GM23338 (cell line): ENCODE results near the gene TBL3. TPM values are rescaled to one million over a fixed set of nuclear protein-coding genes. Genes with fewer than 3 reads are reported as not detected.

Experiments used
- ATAC-seq: fragments of 200-7000 bp; cut with Tn5 transposase; 3 replicates; pipeline ENCODE4 v1.9.1; 2020
- DNase-seq: peaks from one replicate; pipeline ENCODE4 v3.0.0-alpha.2; 2015; ENCODE audit warnings: low spot score
- H2AFZ ChIP-seq: fragments of 200-600 bp; sonication (generic); 2 replicates; pipeline ENCODE4 v1.8.0; 2016; ENCODE audit warnings: antibody characterized with exemption, mild to moderate bottlenecking, moderate library complexity
- H3F3A ChIP-seq: fragments of 200-600 bp; sonication (generic); replicated peaks from 2 replicates; pipeline ENCODE4 v1.8.0; 2017; ENCODE audit warnings: antibody characterized with exemption, mixed run types, low read depth
- H3K27ac ChIP-seq: fragments of 200-600 bp; sonication (generic); 2 replicates; pipeline ENCODE4 v1.6.1; 2016; ENCODE audit warnings: low read depth
- H3K27me3 ChIP-seq: fragments of 200-600 bp; sonication (generic); 2 replicates; pipeline ENCODE4 v1.8.0; 2016; ENCODE audit warnings: mild to moderate bottlenecking, mixed run types, moderate library complexity; ENCODE audit not compliant: insufficient read depth
- H3K36me3 ChIP-seq: fragments of 200-600 bp; sonication (generic); 2 replicates; pipeline ENCODE4 v1.8.0; 2016; ENCODE audit warnings: mild to moderate bottlenecking; ENCODE audit not compliant: insufficient read depth
- H3K4me1 ChIP-seq: fragments of 200-600 bp; sonication (generic); 2 replicates; pipeline ENCODE4 v1.8.0; 2016; ENCODE audit warnings: mild to moderate bottlenecking, moderate library complexity; ENCODE audit not compliant: insufficient read depth
- H3K4me2 ChIP-seq: fragments of 200-600 bp; sonication (generic); 2 replicates; pipeline ENCODE4 v1.7.1; 2017; ENCODE audit warnings: mixed run types
- H3K4me3 ChIP-seq: fragments of 200-600 bp; sonication (generic); 2 replicates; pipeline ENCODE4 v1.6.1; 2016; ENCODE audit warnings: mixed run types
- H3K79me2 ChIP-seq: fragments of 200-600 bp; sonication (generic); replicated peaks from 2 replicates; pipeline ENCODE4 v1.8.0; 2017; ENCODE audit warnings: mild to moderate bottlenecking; ENCODE audit not compliant: insufficient read depth
- H3K9me2 ChIP-seq: fragments of 200-600 bp; sonication (generic); 2 replicates; pipeline ENCODE4 v1.8.0; 2017; ENCODE audit not compliant: insufficient read depth
- H4K20me1 ChIP-seq: fragments of 200-600 bp; sonication (generic); replicated peaks from 2 replicates; pipeline ENCODE4 v1.8.0; 2017; ENCODE audit warnings: mild to moderate bottlenecking; ENCODE audit not compliant: insufficient read depth
- H3K27ac Mint-ChIP-seq: 2 replicates; pipeline ENCODE4 v1.8.0; 2020; ENCODE audit warnings: inconsistent platforms, mild to moderate bottlenecking, moderate library complexity, mixed read lengths
- H3K27me3 Mint-ChIP-seq: 3 replicates; pipeline ENCODE4 v1.8.0; 2022; ENCODE audit warnings: low read depth, mild to moderate bottlenecking, moderate library complexity, mixed read lengths, inconsistent platforms; ENCODE audit not compliant: insufficient read depth, poor library complexity
- H3K36me3 Mint-ChIP-seq: 3 replicates; pipeline ENCODE4 v1.8.0; 2021; ENCODE audit warnings: low read depth, mild to moderate bottlenecking, inconsistent platforms, moderate library complexity, mixed read lengths
- H3K4me1 Mint-ChIP-seq: 3 replicates; pipeline ENCODE4 v1.8.0; 2020; ENCODE audit warnings: mild to moderate bottlenecking, inconsistent platforms, mixed read lengths
- H3K4me3 Mint-ChIP-seq: 3 replicates; pipeline ENCODE4 v1.8.0; 2021; ENCODE audit warnings: moderate library complexity, mild to moderate bottlenecking, inconsistent platforms, mixed read lengths
- H3K9me3 Mint-ChIP-seq: 3 replicates; pipeline ENCODE4 v1.8.0; 2020; ENCODE audit warnings: moderate library complexity, mild to moderate bottlenecking, inconsistent platforms, mixed read lengths
- CREB1 ChIP-seq: fragments of 250-450 bp; sonication (Bioruptor Pico); IDR thresholded peaks from 2 replicates; pipeline ENCODE4 v1.5.0; 2020; ENCODE audit warnings: low read depth, mild to moderate bottlenecking, moderate library complexity
- EZH2 ChIP-seq: fragments of 200-600 bp; sonication (generic); IDR thresholded peaks from one replicate; pipeline ENCODE4 v1.8.0; 2017; ENCODE audit warnings: antibody characterized with exemption, mild to moderate bottlenecking, low read depth; ENCODE audit not compliant: unreplicated experiment
- EZH2phosphoT487 ChIP-seq: fragments of 200-600 bp; sonication (generic); IDR thresholded peaks from one replicate; pipeline ENCODE4 v1.8.1; 2018; ENCODE audit warnings: antibody characterized with exemption; ENCODE audit not compliant: unreplicated experiment
- JUNB ChIP-seq: IDR thresholded peaks from one replicate; pipeline ENCODE4 v1.6.1; 2016; ENCODE audit warnings: antibody characterized with exemption; ENCODE audit not compliant: unreplicated experiment
- NANOG ChIP-seq: IDR thresholded peaks from 2 replicates; pipeline ENCODE4 v1.6.1; 2016; ENCODE audit warnings: antibody characterized with exemption, borderline replicate concordance
- POLR2AphosphoS5 ChIP-seq: IDR thresholded peaks from 2 replicates; pipeline ENCODE4 v1.6.1; 2016; ENCODE audit warnings: antibody characterized with exemption, low read depth
- STAT1 ChIP-seq: IDR thresholded peaks from one replicate; pipeline ENCODE4 v1.6.1; 2016; ENCODE audit warnings: antibody characterized with exemption; ENCODE audit not compliant: unreplicated experiment
- ZNF114 ChIP-seq: fragments of 250-450 bp; sonication (Bioruptor Pico); IDR thresholded peaks from 2 replicates; pipeline ENCODE4 v1.5.0; 2020; ENCODE audit warnings: mild to moderate bottlenecking, moderate library complexity
- ZNF331 ChIP-seq: fragments of 250-450 bp; sonication (Bioruptor Pico); IDR thresholded peaks from 2 replicates; pipeline ENCODE4 v1.5.0; 2020; ENCODE audit warnings: low read depth, mild to moderate bottlenecking, moderate library complexity
- polyA plus RNA-seq: library from polyadenylated mRNA; unstranded; fragments of >200 nt; fragmentation: Nextera tagmentation; extraction: Ambion mirVana; gene quantifications from 2 replicates; pipeline ENCODE4 v1.2.1, GENCODE V29; 2016
- total RNA-seq: library from RNA; depleted of rRNA; stranded (reverse); fragments of >200 nt; shearing (Covaris generic); gene quantifications from 2 replicates; pipeline ENCODE4 v1.2.3, GENCODE V29; 2014
- TF ChIP-seq, protein P1 (sequence below): IDR thresholded peaks from one replicate; pipeline ENCODE4 v1.6.1; 2018; ENCODE audit warnings: antibody characterized with exemption; ENCODE audit not compliant: unreplicated experiment
- TF ChIP-seq, protein P2 (sequence below): IDR thresholded peaks from 2 replicates; pipeline ENCODE4 v1.6.1; 2016; ENCODE audit warnings: antibody characterized with exemption
- TF ChIP-seq, protein P3 (sequence below), 2 experiments: fragments of 200-600 bp in 1 of 2; sonication (generic) in 1 of 2; conservative IDR thresholded peaks; 2 replicates each; pipeline versions ENCODE4 v1.5.1 to v1.6.1; 2016 to 2017; ENCODE audit warnings: antibody characterized with exemption in 2 of 2, low read depth in 2 of 2, mild to moderate bottlenecking in 2 of 2, moderate library complexity in 1 of 2
- TF ChIP-seq, protein P4 (sequence below): fragments of 250-450 bp; sonication (Bioruptor Pico); IDR thresholded peaks from 2 replicates; pipeline ENCODE4 v1.5.0; 2020; ENCODE audit warnings: mild to moderate bottlenecking, moderate library complexity

Gene TBL3
- total and polyA plus RNA-seq, 2 experiments from 2014 or later = 67.0 to 157 TPM

DNA sequence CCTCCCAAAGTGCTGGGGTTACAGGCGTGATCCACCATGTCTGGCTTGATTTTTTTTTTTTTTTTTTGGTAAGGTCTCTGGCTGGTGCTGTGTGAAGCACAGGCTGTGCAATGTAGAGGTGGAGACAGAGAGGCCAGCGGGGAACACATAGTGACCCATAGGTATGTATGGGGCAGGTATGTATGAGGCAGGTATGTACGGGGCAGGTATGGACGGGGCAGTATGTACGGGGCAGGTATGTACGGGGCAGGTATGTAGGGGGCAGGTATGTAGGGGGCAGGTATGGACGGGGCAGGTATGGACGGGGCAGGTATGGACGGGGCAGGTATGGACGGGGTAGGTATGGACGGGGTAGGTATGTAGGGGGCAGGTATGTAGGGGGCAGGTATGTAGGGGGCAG lies 22.3 kb upstream of the TBL3 start:
- Histone ChIP-seq H3K4me2 (no peak overlapping the region), H3K27me3 (no peaks in the 10 kb centered on the region), H3K4me1 (no peaks in the 10 kb centered on the region), H3F3A (no peaks in the 10 kb centered on the region), H3K4me3 (no peak overlapping the region), H3K27ac (no peak overlapping the region), H3K36me3 (no peaks in the 10 kb centered on the region), H2AFZ (no peak overlapping the region), H3K9me2 (no peaks in the 10 kb centered on the region), H3K79me2 (no peaks in the 10 kb centered on the region), H4K20me1 (no peaks in the 10 kb centered on the region)
- peaks cover 8% of the 10 kb centered on the region for H3K27me3 Mint-ChIP-seq
- ATAC-seq (no peak), DNase-seq (no peak)
- H3K4me3 Mint-ChIP-seq = no peak overlapping the region
- H3K9me3 Mint-ChIP-seq = no peaks in the 10 kb centered on the region
- TF ChIP-seq EZH2 (no peak), EZH2phosphoT487 (no peak), JUNB (no peak), ZNF331 (CRISPR knock-in tag) (no peak), CREB1 (no peak), POLR2AphosphoS5 (no peak), STAT1 (no peak), NANOG (no peak), ZNF114 (CRISPR knock-in tag) (no peak)
- TF ChIP-seq, protein P1, sequence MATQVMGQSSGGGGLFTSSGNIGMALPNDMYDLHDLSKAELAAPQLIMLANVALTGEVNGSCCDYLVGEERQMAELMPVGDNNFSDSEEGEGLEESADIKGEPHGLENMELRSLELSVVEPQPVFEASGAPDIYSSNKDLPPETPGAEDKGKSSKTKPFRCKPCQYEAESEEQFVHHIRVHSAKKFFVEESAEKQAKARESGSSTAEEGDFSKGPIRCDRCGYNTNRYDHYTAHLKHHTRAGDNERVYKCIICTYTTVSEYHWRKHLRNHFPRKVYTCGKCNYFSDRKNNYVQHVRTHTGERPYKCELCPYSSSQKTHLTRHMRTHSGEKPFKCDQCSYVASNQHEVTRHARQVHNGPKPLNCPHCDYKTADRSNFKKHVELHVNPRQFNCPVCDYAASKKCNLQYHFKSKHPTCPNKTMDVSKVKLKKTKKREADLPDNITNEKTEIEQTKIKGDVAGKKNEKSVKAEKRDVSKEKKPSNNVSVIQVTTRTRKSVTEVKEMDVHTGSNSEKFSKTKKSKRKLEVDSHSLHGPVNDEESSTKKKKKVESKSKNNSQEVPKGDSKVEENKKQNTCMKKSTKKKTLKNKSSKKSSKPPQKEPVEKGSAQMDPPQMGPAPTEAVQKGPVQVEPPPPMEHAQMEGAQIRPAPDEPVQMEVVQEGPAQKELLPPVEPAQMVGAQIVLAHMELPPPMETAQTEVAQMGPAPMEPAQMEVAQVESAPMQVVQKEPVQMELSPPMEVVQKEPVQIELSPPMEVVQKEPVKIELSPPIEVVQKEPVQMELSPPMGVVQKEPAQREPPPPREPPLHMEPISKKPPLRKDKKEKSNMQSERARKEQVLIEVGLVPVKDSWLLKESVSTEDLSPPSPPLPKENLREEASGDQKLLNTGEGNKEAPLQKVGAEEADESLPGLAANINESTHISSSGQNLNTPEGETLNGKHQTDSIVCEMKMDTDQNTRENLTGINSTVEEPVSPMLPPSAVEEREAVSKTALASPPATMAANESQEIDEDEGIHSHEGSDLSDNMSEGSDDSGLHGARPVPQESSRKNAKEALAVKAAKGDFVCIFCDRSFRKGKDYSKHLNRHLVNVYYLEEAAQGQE = no peak
- TF ChIP-seq, protein P2, sequence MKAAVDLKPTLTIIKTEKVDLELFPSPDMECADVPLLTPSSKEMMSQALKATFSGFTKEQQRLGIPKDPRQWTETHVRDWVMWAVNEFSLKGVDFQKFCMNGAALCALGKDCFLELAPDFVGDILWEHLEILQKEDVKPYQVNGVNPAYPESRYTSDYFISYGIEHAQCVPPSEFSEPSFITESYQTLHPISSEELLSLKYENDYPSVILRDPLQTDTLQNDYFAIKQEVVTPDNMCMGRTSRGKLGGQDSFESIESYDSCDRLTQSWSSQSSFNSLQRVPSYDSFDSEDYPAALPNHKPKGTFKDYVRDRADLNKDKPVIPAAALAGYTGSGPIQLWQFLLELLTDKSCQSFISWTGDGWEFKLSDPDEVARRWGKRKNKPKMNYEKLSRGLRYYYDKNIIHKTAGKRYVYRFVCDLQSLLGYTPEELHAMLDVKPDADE = no peak
- TF ChIP-seq, protein P3, sequence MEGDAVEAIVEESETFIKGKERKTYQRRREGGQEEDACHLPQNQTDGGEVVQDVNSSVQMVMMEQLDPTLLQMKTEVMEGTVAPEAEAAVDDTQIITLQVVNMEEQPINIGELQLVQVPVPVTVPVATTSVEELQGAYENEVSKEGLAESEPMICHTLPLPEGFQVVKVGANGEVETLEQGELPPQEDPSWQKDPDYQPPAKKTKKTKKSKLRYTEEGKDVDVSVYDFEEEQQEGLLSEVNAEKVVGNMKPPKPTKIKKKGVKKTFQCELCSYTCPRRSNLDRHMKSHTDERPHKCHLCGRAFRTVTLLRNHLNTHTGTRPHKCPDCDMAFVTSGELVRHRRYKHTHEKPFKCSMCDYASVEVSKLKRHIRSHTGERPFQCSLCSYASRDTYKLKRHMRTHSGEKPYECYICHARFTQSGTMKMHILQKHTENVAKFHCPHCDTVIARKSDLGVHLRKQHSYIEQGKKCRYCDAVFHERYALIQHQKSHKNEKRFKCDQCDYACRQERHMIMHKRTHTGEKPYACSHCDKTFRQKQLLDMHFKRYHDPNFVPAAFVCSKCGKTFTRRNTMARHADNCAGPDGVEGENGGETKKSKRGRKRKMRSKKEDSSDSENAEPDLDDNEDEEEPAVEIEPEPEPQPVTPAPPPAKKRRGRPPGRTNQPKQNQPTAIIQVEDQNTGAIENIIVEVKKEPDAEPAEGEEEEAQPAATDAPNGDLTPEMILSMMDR (conservative IDR thresholded peaks at IDR 0.05; ENCODE audit: low read depth in 2 of 2) = no peak
- TF ChIP-seq, protein P4, sequence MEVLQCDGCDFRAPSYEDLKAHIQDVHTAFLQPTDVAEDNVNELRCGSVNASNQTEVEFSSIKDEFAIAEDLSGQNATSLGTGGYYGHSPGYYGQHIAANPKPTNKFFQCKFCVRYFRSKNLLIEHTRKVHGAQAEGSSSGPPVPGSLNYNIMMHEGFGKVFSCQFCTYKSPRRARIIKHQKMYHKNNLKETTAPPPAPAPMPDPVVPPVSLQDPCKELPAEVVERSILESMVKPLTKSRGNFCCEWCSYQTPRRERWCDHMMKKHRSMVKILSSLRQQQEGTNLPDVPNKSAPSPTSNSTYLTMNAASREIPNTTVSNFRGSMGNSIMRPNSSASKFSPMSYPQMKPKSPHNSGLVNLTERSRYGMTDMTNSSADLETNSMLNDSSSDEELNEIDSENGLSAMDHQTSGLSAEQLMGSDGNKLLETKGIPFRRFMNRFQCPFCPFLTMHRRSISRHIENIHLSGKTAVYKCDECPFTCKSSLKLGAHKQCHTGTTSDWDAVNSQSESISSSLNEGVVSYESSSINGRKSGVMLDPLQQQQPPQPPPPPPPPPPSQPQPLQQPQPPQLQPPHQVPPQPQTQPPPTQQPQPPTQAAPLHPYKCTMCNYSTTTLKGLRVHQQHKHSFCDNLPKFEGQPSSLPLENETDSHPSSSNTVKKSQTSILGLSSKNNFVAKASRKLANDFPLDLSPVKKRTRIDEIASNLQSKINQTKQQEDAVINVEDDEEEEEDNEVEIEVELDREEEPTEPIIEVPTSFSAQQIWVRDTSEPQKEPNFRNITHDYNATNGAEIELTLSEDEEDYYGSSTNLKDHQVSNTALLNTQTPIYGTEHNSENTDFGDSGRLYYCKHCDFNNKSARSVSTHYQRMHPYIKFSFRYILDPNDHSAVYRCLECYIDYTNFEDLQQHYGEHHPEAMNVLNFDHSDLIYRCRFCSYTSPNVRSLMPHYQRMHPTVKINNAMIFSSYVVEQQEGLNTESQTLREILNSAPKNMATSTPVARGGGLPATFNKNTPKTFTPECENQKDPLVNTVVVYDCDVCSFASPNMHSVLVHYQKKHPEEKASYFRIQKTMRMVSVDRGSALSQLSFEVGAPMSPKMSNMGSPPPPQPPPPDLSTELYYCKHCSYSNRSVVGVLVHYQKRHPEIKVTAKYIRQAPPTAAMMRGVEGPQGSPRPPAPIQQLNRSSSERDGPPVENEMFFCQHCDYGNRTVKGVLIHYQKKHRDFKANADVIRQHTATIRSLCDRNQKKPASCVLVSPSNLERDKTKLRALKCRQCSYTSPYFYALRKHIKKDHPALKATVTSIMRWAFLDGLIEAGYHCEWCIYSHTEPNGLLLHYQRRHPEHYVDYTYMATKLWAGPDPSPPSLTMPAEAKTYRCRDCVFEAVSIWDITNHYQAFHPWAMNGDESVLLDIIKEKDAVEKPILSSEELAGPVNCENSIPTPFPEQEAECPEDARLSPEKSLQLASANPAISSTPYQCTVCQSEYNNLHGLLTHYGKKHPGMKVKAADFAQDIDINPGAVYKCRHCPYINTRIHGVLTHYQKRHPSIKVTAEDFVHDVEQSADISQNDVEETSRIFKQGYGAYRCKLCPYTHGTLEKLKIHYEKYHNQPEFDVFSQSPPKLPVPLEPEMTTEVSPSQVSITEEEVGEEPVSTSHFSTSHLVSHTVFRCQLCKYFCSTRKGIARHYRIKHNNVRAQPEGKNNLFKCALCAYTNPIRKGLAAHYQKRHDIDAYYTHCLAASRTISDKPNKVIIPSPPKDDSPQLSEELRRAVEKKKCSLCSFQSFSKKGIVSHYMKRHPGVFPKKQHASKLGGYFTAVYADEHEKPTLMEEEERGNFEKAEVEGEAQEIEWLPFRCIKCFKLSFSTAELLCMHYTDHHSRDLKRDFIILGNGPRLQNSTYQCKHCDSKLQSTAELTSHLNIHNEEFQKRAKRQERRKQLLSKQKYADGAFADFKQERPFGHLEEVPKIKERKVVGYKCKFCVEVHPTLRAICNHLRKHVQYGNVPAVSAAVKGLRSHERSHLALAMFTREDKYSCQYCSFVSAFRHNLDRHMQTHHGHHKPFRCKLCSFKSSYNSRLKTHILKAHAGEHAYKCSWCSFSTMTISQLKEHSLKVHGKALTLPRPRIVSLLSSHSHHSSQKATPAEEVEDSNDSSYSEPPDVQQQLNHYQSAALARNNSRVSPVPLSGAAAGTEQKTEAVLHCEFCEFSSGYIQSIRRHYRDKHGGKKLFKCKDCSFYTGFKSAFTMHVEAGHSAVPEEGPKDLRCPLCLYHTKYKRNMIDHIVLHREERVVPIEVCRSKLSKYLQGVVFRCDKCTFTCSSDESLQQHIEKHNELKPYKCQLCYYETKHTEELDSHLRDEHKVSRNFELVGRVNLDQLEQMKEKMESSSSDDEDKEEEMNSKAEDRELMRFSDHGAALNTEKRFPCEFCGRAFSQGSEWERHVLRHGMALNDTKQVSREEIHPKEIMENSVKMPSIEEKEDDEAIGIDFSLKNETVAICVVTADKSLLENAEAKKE (CRISPR knock-in tag) = no peak
- peaks cover 3% of the 10 kb centered on the region for H3K4me1 Mint-ChIP-seq
- H3K36me3 Mint-ChIP-seq = no peaks in the 10 kb centered on the region; the same call in 2 of the 3 replicates
- H3K27ac Mint-ChIP-seq = no peak overlapping the region
